ENCODE results near the gene QRFPR.

- no peak for TF ChIP-seq CTCF (optimal IDR thresholded peaks at IDR 0.05 in 1 of 3, IDR thresholded peaks at IDR 0.05 in 1 of 3, conservative IDR thresholded peaks at IDR 0.05 in 1 of 3; ENCODE audit: extremely low read depth in 1 of 3, insufficient read depth in 2 of 3, low read length in 3 of 3)
- no peak for TF ChIP-seq EZH2 (IDR thresholded peaks at IDR 0.05; ENCODE audit: low read length)
Observed at GRCh38 chr4:121278811-121279368, 101.9 kb downstream of the QRFPR start.
